SK-N-MC (cell line): ENCODE results near the gene FGF14.

ENCODE experiments used
- EZH2 ChIP-seq: fragments of 200-600 bp; sonication (generic); IDR thresholded peaks from one replicate; pipeline ENCODE4 v1.6.1; 2017; ENCODE audit warnings: antibody characterized with exemption
- POLR2AphosphoS5 ChIP-seq: IDR thresholded peaks from 2 replicates; pipeline ENCODE4 v1.6.1; 2012; ENCODE audit warnings: mild to moderate bottlenecking, low read depth, low read length, borderline replicate concordance

GRCh38 chr13:102323012-102323411 lies 78.8 kb downstream of the FGF14 start:
- no peak for TF ChIP-seq EZH2
- TF ChIP-seq POLR2AphosphoS5, result no peak
